HG03469 (cell line): ENCODE measurements around the gene ODAD4.

ENCODE experiments used
- ATAC-seq: cut with Tn5 transposase; IDR thresholded peaks from one replicate; pipeline ENCODE4 v1.9.1; 2021; ENCODE audit warnings: mild to moderate bottlenecking, moderate library complexity, moderate number of reproducible peaks; ENCODE audit not compliant: unreplicated experiment

Gene ODAD4

DNA sequence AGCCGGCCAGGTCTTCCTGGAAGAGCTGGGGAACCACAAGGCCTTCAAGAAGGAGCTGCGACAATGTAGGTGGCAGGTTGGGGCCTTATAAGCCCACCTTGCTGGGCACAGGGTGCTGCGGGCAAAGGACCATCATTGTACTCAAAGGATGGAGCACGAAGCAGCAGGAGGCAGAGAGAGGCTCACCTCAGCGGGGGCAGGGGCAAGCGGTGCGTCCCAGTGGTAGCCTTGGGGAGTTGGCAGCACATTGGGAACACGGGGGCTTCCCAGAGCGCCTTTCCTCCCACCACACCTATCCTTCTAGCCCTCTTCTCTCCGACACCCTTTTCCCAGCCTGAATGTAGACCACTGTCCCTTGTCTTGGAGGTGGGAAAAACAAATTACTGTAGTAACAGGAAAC lies 38.3 kb downstream of the ODAD4 start:
- no peak for ATAC-seq

- no peak for ATAC-seq
These were observed 40.5 kb downstream of the ODAD4 start for GRCh38 chr17:41970901-41971331.

DNA sequence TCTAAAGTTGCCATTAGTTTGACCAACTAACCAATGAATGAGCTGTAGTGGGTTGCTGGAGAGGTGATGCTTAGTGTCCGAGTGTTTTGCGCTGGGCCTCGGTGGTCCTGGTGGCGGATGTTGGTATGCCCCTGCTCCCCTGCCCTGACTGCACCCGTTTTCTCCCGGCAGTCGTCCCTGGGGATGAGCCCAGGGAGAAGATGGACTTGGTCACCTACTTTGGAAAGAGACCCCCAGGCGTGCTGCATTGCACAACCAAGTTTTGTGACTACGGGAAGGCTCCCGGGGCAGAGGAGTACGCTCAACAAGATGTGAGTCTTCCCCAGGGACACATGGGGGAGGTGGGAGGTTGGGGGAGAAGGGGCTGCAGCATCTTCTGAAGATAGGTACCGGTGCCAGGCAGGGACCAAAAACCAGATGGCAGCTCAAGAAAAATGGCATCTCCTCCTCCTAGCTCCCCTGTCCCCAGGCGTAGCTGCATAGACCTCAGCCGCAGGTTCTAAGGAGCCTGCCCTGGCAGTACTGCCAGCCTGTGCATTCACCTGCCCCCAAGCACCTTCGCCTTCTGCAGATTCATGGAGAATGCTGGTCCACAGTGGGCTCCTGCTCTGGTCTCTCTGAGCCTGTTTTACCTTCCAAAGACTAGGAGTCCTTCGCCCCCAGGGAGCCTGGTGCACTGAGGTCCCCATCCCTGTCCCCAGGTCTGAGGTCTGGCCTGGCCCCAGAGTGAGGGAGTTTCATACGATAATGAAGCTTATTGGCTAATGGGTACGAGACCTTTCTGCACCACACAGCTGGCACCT lies 41.5 kb downstream of the ODAD4 start:
- ATAC-seq, result no peak

DNA sequence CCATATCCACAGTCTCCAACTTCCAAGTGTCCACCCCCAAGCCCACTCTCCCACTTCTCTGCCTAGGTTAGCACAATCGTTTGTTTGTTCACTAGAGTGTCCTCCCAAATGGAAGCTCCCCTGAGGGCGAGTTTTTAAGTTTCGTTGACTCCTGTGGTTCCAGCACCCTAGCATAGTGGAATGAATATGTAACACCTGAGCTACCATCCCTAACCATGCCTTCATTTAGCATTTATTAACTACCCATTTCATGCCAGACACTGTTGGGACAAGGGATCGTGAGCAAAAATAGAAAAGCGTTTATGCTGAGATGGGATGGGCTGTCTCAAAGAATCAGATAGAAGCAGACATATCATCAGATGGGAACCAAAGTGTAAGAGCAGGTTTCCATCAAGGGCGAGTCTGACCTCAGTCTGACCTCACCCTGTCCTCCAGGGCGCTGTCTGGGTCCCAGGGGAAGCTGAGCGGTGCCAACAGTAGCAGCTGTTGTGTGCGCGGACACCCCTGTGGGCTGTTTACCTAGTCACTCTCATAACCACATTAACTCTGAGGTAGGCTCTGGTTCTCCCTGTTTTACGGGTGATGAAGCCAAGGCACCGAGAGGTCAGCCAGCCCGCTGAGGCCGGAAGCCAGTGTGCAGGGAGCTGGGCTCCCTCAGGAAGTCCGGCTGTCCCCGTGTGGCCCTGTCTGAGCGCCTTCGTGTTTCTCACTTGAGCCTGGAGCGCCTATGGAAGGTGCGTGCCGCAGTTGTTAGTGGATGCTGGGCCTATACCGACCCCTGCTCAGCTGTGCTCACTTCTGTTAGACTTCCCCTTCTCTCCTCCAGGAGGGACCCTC lies 42.4 kb downstream of the ODAD4 start:
- no peak for ATAC-seq

GRCh38 chr17:41973408-41973811 lies 43.0 kb downstream of the ODAD4 start:
- ATAC-seq, result no peak

- no peak for ATAC-seq
These were observed 43.6 kb downstream of the ODAD4 start for GRCh38 chr17:41974031-41974430.

DNA sequence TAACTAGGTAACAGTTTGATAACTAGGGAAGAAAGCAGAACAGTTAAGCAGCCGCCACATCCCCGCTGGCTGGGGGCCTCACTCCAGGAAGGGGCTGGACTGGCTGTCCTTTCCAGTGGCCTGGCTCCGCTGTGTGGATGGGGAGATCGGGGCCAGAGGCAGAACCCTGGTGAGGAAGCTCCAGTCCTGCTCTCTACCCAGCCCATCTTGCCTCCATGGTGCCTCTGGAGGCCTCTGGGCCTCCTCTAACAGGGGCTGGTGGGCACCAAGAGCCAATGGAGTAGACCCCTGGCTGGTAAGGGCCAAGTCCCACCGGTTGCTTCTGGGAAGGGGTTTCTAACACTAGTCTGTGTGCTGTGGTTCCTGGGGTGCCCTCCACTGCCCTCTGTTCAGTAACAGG lies 44.2 kb downstream of the ODAD4 start:
- ATAC-seq, result no peak

DNA sequence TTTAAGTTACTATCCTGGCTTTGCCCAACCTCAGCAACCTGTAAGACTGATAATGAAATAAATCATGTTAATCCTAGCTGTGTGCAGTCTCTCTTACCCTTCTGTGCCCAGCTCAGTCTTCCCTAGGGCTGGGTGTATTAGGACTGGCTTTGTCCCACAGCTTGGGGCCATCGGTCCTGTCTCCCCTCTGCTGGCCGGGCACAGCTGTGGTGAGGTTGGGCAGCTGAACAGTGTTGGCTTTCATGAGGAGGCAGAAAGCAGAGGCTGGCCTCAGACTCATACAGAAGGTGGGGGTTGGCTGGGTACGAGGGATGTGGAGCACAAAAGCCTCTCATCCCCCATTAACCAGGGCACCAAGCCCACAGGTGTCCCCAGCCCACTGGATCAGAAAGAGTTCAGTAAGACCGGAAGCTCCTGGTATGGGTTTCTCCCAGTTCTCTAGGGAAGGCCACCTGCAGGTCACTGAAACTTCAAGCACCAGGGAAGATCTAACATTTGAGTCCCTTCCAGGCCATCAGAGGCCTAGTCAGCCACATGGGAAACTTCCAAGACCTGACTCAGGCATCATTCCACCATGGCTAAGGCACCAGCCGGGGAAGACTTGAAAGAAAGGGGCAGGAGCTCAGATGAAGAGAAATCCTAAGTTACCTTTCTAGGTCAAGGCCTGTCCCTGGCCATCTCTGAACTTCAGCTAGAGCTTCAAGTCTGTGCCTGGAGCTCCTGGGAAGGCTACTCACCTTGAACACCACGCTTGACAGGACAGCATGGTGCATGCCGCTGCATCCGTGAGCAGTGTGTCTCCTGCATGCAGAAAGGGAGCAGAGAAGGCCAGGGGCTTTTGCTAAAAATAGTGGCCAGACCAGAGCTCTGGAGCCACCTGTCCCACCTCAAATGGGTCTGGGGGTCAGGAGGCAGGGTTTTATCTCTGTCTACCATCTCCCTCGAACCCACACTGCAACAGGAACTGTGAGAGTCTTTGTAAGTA lies 45.0 kb downstream of the ODAD4 start:
- no peak for ATAC-seq

GRCh38 chr17:41976142-41976768 lies 45.8 kb downstream of the ODAD4 start:
- ATAC-seq, result no peak

- no peak for ATAC-seq
These were observed 47.6 kb downstream of the ODAD4 start for GRCh38 chr17:41977991-41978390.

GRCh38 chr17:41982026-41982760 lies 51.8 kb downstream of the ODAD4 start:
- ATAC-seq, result no peak

DNA sequence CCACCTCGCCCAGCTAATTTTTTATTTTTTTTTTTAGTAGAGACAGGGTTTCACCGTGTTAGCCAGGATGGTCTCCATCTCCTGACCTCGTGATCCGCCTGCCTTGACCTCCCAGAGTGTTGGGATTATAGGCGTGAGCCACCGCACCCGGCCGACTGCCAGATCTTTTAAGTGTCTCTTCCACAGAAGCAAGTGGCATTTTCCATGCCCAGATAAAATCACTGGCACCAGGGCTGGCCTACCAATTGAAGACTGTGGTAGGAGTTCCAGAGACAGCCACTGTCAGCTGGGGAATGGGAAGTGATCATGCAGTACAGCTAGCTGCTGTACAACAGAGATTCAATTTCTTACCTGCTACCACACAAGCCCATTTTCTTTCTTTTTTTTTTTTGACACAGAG lies 54.0 kb downstream of the ODAD4 start:
- ATAC-seq, result no peak

DNA sequence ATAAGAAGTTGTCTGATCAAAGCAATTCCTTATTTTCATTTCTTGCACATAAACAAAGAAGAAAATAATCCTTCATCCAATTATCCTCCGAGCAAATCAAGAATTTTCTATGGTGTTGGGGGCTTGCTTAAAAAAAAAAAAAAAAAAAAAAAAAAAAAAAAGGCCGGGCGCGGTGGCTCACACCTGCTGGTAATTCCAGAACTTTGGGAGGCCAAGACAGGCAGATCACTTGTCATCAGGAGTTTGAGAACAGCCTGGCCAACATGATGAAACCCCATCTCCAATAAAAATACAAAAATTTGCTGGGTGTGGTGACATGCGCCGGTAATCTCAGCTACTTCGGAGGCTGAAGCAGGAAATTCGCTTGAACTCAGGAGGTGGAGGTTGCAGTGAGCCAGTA lies 55.5 kb downstream of the ODAD4 start:
- ATAC-seq, result no peak

- ATAC-seq, result no peak
These were observed 56.2 kb downstream of the ODAD4 start for GRCh38 chr17:41986634-41987033.

- ATAC-seq, result no peak
These were observed 57.2 kb downstream of the ODAD4 start for GRCh38 chr17:41987642-41988041.

DNA sequence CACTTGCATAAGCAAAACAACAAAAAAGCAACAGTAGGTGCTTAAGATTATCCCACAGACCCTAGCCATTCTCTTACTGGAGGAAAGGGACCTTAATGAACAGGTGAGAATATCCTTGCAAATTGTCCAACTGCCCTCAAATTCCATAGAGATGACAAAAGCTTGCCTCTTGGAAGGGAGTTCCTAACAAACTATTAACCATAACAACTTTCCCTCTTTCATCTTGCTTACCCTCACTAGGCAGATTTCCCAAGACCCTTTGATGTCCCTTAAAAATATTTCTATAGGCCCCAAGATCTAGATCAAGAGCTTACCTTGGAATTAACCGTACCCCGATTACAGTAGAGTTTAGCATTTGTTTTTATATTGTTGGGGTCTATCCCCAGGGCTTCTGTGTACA lies 58.0 kb downstream of the ODAD4 start:
- ATAC-seq, result no peak

- no peak for ATAC-seq
These were observed 59.4 kb downstream of the ODAD4 start for GRCh38 chr17:41989702-41990419.

DNA sequence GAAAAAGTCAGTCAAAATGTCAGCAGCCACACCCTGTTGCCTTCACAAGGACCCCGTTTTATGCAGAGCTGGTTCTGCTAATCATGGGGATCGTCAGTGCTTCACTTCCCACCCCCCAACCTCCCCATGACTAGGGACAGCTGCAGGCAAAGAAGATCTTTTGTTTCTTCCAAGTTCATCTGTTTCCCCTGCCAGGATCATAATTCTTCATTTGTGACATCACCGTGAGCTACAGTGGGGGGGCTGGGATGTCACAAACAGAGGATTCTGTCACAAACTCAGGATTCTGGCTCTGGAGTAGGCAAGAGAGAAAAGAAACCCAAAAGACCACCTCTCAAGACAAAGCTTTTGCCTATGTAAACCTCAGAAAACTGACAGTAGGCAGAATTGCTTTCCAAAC lies 62.2 kb downstream of the ODAD4 start:
- no peak for ATAC-seq

GRCh38 chr17:41996855-41997164 lies 66.4 kb downstream of the ODAD4 start:
- ATAC-seq, result no peak
